SK-N-DZ (cell line): ENCODE results near the gene ZCCHC7.
A peak's percentile ranks its signal among the peaks of the same experiment; 100 is the strongest.
"Not testable (repeated sequence)": the region's sequence is repeated elsewhere in the genome, so short reads cannot be mapped to it uniquely, and the experiment has no call there.

Experiments used
- DNase-seq: peaks from one replicate; pipeline ENCODE4 v3.0.0-alpha.2; 2015; ENCODE audit warnings: low spot score

ZCCHC7 gene

DNA sequence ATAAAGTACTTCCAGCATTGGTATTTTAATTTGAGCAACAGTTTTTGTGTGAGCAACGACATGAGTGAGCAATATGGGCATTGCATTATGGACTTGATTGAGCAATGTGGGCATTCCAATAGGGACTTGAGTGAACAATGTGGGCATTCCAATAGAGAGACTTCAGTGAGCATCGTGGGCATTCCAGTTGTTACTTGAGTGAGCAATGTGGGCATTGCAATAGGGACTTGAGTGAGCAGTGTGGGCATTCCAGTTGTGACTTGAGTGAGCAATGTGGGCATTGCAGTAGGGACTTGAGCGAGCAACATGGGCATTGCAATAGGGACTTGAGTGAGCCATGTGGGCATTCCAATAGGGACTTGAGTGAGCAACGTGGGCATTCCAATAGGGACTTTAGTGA, 52.2 kb downstream of the ZCCHC7 start:
- DNase-seq = no peak

DNA sequence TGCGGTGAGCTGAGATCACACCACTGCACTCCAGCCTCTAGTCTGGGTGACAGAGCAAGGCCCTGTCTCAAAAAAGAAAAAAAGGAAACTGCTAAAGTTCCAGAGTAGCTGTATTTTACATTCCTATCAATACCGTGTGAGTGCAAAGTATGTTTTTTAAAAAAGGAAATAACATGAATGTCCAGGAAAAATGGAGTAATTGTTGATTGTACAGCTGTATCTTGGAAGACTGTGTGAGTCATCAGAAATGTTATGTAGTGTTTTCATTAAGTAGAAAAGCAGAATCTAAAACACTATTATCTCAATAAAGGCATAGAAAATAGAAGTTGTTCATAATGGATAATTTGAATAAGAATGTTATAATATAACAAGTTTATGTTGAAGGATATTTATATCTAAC, 53.9 kb downstream of the ZCCHC7 start:
- DNase-seq = no peak

DNA sequence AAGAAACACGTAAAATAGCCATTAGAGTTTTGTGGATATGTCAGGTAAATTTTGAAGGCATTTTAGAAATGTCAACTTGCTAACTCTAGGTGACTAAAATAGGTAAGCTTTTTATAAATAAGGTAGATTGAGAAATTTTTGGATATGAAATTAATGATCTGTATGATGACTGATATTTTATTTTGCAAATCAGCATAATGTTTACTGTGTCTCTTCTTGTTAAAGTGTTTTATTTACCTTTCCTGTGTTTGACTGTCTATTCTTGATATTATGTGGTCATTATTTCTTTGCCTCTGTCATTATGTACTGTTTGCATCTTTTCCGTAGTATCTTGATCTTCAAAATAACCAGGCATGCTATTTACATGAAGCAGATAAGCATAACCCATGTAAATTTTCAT, 58.4 kb downstream of the ZCCHC7 start:
- no peak for DNase-seq

DNA sequence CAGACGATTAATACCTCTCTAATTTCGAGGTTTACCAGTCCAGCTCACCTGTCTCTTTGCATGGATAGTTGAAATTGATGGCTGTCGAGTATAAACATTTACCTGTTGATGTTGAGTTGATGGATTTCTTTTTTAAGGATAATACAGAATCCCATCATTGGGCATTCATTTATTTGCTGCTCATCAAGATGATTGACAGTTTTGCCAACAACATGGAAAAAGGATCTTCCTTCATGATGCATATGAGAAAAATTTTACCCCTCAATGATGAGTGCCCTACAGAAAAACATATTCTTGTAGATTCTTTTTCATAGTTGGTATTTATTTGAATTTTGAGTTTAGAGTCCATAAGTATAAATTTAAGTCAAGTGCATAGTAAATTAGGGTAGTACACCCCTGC, 59.2 kb downstream of the ZCCHC7 start:
- DNase-seq = no peak

DNA sequence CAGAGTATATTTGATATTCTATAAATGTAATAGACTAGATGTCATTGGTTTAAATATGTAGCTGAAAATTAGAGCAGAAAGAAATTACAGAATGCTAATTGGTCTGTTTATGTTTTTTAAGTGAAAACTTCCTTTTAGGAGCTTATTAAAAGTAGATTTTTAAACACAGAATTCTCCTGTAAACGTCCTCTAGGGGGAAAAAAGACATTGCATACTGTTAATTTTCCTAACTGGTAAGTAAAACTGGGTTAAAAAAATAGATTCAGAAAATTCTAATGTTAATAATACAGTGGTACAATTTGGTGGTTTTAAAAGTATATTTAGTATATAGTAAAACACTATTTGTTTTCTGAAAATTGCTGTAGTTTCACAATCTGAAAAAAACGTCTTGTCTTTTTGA, 59.8 kb downstream of the ZCCHC7 start:
- no peak for DNase-seq

DNA sequence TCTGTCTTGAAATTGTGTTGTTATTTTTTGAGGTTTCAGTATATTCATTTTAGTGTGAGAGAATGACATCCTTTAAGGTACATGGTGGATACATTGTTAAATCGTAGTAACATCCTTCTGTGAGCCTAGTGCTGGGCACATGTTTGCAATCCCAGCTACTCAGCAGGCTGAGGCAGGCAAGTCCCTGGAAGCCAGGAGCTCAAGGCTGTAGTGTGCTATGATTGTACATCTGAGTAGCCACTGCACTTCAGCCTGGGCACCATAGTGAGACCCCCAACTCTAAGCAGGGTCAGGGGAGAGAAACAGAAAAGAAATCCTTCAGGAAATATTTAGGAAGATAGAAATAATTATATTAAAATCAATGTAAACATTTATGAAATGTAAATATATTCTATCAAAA, 62.3 kb downstream of the ZCCHC7 start:
- DNase-seq = no peak

DNA sequence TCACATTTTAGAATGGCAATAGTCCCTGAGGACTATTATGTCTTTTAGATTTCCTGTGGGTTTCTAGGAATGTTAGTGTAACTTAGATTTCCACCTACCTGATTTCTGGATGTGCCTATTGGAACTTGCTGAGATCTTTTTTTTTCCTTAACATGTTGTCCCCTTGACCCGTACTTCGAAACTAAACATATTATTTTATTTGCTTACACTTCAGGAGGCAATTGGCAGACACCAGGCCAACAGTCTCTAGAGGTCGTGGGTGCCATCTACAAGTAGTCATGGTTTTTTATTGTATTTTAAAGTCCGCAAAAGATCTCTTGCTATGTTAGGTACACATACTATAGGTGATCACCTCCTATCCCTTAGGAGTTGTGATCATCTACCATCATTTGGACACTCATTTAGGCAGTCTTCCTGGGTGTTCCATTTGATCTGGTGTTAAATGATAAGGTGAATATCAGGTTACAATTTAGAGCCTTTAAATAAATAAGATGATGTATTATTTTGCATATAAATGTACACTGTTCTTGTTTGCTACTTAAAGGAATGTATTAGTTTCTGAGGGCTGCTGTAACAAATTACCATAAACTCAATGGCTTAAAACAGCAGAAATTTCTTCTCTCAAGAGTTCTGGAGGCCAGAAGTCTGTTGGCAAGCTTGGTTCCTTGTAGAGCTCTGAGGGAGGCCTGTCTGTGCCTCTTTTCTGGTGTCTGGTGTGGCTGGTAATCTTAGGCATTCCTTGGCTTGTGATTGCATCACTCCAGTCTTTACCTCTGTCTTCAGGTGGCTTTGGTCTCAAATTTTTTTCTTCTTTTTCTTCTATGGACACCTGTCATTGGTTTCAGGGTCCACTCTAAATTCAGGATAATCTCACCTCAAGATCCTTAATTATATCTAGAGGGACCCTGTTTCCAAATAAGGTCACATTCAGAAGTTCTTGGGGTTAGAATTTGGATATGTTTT, 64.8 kb downstream of the ZCCHC7 start:
- no peak for DNase-seq

DNA sequence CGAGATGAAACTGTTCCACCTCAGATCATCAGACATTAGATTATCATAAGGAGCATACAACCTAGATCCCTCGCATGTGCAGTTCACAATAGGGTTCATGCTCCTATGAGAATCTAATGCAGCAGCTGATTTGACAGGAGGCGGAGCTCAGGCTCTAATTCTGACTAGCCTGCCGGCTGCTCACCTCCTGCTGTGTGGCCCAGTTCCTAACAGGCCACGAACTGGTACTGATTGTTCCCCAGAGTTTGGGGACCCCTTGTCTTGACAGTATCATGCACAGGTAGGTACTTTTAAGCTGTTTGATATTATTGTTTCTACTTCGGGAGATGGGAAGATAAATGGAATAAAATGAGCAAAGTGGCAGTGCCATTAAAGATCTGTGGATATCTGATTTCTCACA, 66.9 kb downstream of the ZCCHC7 start:
- no peak for DNase-seq

DNA sequence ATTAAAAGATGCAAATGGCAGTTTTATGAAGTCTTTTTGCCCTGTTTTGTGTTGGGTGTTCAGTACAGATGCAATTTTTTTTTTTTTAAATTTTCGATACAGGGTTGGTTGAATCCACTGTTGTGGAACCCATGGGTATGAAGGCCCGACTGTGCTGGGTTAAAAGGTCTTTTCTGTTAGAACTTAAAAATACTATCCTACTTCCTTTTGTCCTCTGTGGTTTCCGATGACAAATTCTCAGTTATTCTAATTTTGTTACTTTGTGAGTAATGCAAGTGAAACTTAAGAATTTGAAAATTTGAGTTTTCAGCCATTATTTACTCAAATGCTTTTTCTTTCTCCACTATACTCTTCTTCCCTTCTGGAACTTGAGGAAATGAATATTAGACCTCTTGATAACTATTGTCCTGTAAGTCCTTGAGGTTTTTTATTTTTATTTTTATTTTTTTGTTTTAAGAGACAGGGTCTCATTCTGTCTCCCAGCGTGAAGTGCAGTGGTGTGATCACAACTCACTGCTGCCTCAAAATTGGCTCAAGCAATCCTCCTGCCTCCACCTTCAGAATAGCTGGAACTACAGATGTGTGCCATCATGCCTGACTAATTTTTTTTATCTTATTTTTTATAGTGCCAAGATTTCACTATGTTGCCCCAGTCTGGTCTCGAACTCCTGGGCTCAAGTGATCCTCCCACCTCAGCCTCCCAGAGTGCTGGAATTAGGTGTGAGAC, 67.5 kb downstream of the ZCCHC7 start:
- DNase-seq = no peak

DNA sequence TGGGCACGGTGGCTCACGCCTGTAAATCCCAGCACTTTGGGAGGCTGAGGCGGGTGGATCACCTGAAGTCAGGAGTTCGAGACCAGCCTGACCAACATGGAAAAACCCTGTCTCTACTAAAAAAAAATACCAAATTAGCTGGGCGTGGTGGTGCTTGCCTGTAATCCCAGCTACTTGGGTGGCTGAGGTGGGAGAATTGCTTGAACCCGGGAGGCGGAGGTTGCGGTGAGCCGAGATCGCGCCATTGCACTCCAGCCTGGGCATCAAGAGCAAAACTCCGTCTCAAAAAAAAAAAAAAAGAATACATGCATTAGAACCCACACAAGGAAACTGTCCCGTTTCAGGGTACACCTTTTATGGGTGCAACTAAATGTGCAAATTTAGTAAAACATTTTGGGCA, 70.4 kb downstream of the ZCCHC7 start:
- not testable (repeated sequence) for DNase-seq

DNA sequence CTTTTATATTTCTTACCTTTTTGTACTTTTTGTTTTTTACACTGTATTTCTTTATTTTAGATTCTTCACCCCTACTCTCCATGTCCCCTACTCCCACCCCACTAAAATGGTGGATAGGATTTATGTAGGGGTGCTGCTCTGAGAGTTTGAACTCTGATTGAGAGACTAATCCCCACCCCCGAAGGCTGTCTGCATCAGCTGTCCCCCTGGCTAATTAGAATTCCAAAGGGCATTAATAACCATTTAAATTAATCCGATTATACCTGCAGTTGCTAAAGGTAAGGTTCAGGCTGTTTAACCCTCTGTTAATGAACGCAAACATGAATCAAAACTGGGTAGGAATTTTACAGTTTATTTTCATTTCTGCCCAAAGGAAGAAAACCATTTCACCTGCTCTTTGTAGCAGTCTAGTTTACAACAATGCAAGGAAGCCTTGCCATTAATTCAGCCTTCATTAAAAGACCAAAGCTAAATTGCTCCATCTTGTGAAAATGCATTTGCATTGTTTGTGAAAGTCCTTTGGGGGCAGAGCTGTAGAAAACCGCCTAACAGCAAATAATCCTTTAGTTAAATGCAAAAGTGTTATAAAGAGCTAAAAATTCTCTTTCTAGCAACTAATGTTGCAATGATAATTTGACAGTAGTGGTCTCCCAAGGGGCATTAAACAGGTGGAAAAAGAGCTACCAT, 71.2 kb downstream of the ZCCHC7 start:
- DNase-seq = no peak

DNA sequence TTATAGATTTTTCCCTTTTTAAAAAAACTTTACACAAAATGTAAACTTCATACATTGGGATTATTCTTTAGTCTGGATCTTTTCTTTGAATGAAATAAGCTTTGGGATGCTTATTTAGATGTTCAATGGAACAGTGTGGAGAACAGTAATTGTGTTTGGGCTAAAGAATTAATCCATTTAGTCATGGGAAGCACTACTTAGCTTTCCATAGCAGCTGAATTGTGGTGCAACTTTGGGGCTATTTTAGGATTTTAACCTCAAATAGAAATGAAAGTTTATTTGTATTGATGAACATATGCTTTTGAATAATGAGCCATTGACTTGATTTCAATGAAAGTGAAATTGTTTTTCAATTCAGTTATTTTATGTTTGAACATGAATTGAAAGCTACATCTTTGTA, 72.4 kb downstream of the ZCCHC7 start:
- no peak for DNase-seq

DNA sequence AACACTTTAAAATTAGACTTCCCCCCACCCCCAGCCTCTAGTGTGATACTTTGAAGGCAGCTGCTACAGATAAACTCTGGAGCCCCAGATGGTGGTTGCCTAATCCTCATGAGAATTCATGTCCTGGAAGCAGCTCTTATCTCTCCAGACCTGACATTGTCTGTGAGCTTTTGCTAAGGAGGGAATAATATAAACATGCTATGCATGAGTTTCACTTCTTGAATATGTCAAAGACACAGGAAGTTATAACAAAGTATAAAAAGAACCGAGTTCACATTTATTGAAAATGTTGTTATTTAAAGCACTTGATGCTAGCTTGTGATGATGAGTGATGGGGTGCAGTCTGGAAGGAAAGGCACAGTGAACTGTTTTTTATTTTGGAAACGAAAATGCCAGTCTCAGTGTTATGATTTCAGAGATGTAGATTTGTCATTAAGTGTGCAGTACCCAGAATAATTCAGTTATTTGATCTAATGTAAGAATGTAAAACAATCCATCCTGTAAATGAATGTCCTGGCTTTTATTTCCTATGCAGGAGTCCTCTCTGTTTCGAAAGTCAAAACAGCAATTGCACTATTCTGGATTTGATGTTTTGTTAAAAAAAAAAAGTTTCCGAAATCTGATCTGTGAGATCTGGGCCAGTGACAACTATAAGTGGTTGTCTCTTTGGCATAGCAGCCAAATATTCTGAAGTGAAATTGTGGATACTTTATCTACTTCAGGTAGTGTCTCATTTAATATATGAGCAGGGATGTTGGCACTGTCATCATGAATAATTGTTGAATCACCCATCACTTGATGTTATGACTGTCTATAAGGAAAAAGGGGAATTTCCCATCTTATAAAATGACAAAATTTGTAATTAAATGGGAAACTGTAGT, 77.0 kb downstream of the ZCCHC7 start:
- DNase-seq = peak; percentile 72

DNA sequence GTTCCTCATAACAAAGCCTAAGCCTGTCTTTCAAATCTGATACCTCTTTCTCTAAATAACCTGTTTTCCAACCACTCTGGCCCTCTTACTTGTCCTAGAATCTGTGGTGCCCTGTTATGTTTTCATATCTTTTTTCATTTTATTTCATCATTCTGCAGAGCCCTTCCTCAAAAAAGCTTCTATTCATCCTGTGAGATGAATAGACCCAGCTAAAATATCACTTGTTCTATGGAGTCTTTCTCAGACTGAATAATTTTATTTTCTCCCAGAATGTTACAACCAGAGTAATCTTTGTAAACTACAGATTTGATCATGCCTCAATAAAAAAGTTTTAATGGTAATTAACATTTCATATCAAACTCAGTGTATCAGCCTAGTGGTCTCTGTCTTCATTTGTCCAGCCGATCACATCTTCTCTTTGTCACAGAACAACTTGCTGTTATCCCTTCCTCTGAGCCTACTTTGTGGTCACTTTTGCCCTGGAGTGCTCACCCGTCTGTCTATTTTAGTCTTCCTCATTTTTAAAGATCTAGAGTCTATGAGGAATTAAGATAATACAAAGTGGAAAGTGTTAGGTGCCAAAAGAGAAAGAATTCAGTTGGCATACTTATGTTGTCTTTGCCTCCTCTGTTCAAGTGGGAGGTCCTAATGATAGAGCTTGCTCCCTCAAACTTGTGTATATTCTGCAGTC, 77.8 kb downstream of the ZCCHC7 start:
- DNase-seq = no peak

DNA sequence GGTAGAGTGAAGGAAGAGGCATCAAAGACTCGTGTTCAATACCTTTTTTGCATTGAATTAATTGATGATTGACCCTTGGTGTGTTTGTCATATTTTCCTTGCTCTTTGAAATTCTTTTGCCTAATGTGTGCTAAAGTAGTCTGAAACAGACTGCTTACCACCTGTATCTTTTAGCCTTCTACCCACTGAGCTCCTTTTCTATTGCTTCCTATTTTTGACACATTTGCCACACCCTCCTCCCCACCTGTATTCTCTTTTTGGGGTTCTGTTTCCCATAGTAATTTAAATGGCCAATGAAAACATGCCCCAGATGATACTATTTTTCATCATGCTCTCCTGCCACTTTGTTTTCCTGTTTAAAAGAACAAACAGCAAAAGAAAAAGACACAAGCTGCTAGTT, 78.5 kb downstream of the ZCCHC7 start:
- DNase-seq = no peak

DNA sequence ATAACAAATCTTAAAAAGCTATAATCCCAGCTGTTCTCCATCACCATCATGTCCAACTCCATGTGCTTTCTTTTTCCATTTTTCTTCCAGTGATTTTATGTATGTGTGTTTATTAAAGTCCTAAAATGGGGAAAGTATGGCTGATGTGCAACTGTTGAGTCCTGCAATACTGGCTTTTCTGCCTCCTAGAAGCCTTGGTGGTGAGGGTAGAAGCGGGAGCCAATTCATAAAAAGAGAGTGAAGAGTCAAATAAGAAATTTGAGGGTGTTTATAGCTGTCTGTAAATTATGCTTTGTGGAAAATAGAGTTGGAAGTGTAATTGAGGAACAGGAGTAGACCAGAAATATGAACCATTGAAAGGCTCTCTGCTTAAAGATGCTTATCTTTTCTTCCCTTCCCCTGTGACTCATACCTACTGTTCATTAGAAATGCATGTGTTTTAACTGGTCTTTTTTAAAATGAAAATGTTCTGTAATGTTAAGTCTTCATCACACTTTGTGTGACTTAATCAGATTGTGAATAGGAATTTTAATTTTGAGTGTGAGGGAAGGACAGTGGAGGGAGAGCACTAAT, 80.1 kb downstream of the ZCCHC7 start:
- DNase-seq = no peak

DNA sequence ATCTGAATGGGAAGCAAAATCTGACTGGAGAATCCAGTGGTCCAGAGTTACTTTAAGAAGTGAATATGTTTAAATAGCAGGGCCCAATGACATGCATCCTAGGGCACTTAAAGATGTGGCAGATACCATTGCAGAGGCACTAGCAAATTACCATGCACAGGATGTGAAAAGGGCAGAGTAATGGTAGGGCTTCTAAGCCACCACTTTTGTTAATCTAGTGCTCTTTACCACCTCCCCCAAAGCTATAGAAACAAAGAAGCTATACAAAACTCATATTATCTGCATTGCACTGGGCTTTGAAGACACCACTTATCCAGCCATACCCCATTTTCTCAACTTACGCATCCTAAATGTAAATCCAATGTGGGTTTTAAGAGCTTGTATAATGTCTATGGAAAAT, 81.2 kb downstream of the ZCCHC7 start:
- DNase-seq = no peak

DNA sequence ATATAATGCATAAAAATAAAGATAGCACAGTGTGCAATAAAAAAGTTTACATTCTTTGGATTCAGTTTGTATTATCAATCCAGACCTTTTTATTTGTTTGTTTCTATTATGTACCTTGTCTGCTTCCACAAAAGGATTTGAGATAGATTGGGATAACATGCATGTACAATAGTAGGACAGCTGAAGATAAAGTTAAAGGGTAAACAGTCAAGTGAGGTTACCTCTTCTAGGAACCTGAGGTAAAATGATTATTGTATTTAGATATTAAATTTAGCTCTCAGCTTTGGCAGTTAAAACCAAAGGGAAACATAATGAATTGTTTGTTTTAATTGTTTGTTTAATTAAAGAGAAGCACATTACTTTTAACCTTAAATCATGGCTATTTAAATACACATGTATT, 81.7 kb downstream of the ZCCHC7 start:
- DNase-seq = no peak

DNA sequence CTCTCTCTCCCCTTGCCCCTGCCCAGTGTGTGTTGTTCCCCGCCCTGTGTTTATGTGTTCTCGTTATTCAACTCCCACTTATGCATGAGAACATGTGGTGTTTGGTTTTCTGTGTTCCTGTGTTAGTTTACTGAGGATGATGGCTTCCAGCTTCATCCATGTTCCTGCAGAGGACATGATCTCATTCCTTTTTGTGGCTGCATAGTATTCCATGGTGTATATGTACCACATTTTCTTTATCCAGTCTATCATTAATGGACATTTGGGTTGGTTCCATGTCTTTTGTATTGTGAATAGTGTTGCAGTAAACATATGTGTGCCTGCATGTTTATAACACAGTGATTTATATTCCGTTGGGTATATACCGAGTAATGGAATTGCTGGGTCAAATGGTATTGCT, 83.1 kb downstream of the ZCCHC7 start:
- not testable (repeated sequence) for DNase-seq

DNA sequence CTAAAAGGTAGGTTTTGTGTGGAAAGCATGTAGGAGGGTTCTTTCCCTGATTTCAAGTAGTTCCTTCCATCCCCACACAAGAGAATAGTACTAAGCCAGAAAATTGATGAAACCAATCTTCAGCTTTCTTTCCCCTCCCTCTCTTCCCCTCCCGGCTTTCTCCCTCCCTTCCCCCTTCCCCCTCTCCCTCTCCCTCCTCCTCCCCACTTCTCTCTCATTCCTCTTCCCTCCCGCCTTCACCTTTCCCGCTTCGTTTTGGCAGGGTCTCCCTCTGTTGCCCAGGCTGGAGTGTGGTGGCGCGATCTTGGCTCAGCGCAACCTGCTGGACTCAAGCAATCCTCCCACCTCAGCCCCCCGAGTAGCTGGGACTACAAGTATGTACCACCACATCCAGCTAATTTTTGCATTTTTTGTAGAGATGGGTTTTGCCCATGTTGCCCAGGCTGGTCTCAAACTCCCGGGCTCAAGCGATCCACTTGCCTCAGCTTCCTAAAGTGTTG, 85.8 kb downstream of the ZCCHC7 start:
- DNase-seq = no peak
